H1 (cell line): ENCODE results near the gene VMP1. TPM values are rescaled to one million over a fixed set of nuclear protein-coding genes. Genes with fewer than 3 reads are reported as not detected.

Experiments used
- BACH1 ChIP-seq: IDR thresholded peaks from 2 replicates; pipeline ENCODE4 v1.6.1; 2012; ENCODE audit warnings: low read length, improper control_type of control experiment
- CHD7 ChIP-seq: fragments of 300-600 bp; sonication (generic); IDR thresholded peaks from 2 replicates; pipeline ENCODE4 v1.7.1; 2012; ENCODE audit warnings: low read length, moderate library complexity, mild to moderate bottlenecking, inconsistent platforms; ENCODE audit not compliant: insufficient replicate concordance
- KDM4A ChIP-seq: IDR thresholded peaks from one replicate; pipeline ENCODE4 v1.7.1; 2012; ENCODE audit warnings: low read depth, mild to moderate bottlenecking, moderate library complexity, low read length, inconsistent platforms; ENCODE audit not compliant: severe bottlenecking
- NRF1 ChIP-seq: IDR thresholded peaks from 2 replicates; pipeline ENCODE4 v1.6.1; 2011; ENCODE audit warnings: mild to moderate bottlenecking, low read depth, low read length, improper control_type of control experiment
- RBBP5 ChIP-seq: IDR thresholded peaks from 2 replicates; pipeline ENCODE4 v1.7.1; 2012; ENCODE audit warnings: low read depth, mild to moderate bottlenecking, inconsistent platforms, low read length, moderate library complexity, borderline replicate concordance
- RFX5 ChIP-seq: IDR thresholded peaks from 2 replicates; pipeline ENCODE4 v1.6.1; 2011; ENCODE audit warnings: low read depth, low read length, improper control_type of control experiment, borderline replicate concordance
- SIX5 ChIP-seq: IDR thresholded peaks from 2 replicates; pipeline ENCODE4 v1.6.1; 2011; ENCODE audit warnings: mild to moderate bottlenecking, low read depth, low read length
- SP2 ChIP-seq: IDR thresholded peaks from 2 replicates; pipeline ENCODE4 v1.6.1; 2012; ENCODE audit warnings: mild to moderate bottlenecking, low read length, inconsistent platforms
- SP4 ChIP-seq: IDR thresholded peaks from 2 replicates; pipeline ENCODE4 v1.6.1; 2012; ENCODE audit warnings: low read length, inconsistent platforms
- TCF12 ChIP-seq: IDR thresholded peaks from 2 replicates; pipeline ENCODE4 v1.6.1; 2011; ENCODE audit warnings: low read depth, mild to moderate bottlenecking, low read length
- polyA plus RNA-seq, 7 experiments: library from polyadenylated mRNA; depleted of rRNA in 3 of 7; stranded (reverse) in 5 of 7; unstranded in 2 of 7; fragments of >200 nt in 5 of 7; fragments of 200-250 nt in 2 of 7; gene quantifications; 1 replicate in 5 of 7; 2 replicates in 1 of 7; 4 replicates in 1 of 7; pipeline versions ENCODE4 v1.2.1 to v1.2.3, GENCODE V29; 2011 to 2013; ENCODE audit warnings: missing spikeins in 2 of 7, mixed read lengths in 2 of 7
- total RNA-seq: library from RNA; stranded (reverse); fragmentation: NEBNext Ultra II Directional; extraction: Animal tissue kit (Norgen Biotek cat#: 25700); gene quantifications from 2 replicates; pipeline ENCODE4 v1.2.1, GENCODE V29; 2021
- TF ChIP-seq, protein P1 (sequence below): IDR thresholded peaks from 2 replicates; pipeline ENCODE4 v1.6.1; 2011; ENCODE audit warnings: low read length, improper control_type of control experiment

VMP1 gene
- total and polyA plus RNA-seq, 2 of the 8 experiments (the other 6 are each of a cell fraction or from before 2014, with no cell fraction given): 45.0 to 92.7 TPM

- TF ChIP-seq CHD7 (no peak), RBBP5 (no peak), KDM4A (no peak), TCF12 (no peak), BACH1 (no peak), RFX5 (no peak), SP4 (no peak), NRF1 (no peak), SIX5 (no peak), SP2 (no peak)
- TF ChIP-seq, protein P1, sequence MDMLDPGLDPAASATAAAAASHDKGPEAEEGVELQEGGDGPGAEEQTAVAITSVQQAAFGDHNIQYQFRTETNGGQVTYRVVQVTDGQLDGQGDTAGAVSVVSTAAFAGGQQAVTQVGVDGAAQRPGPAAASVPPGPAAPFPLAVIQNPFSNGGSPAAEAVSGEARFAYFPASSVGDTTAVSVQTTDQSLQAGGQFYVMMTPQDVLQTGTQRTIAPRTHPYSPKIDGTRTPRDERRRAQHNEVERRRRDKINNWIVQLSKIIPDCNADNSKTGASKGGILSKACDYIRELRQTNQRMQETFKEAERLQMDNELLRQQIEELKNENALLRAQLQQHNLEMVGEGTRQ: no peak
Observed at GRCh38 chr17:59804901-59805465, 97.5 kb downstream of the VMP1 start (continued).
